ENCODE results near the gene ELP1. TPM values are rescaled to one million over a fixed set of nuclear protein-coding genes. Genes with fewer than 3 reads are reported as not detected.
A peak's percentile ranks its signal among the peaks of the same experiment; 100 is the strongest.

ELP1 gene
- total and polyA plus RNA-seq, 4 donors: 9.3 to 27.7 (median 16.4) TPM

DNA sequence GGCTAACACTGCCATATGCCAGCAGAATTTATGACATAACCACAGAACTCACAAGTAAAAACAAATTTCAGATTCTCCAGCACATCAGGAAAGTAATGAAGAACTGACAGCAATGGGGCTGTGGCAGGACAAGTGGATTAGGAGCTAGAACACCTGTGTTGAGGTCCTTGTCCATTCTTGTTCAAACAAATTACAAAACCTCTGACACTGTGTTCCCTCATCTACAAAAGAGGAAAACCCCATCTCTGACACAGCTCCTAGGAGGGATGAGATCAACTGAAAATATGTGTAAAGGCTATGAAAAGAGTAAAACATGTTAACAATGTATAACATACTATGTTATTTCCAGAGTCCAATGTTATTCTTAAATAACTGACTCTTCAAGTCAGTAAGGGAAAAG is 23.5 kb downstream of the ELP1 start:
- Histone ChIP-seq H3K27ac (ENCODE audit: low read depth in 1 of 2, low read length in 2 of 2) (no peak overlapping the region), H3K9me3 (ENCODE audit: control insufficient read depth in 4 of 4, low read length in 3 of 4) (no peaks in the 10 kb centered on the region), H3K4me1 (ENCODE audit: control insufficient read depth in 4 of 4, insufficient read depth in 4 of 4, low read length in 3 of 4) (peaks cover 0 to 6% (median 0%) of the 10 kb centered on the region in 4 donors), H3K4me3 (ENCODE audit: low read depth in 1 of 3, low read length in 3 of 3) (no peak overlapping the region), H3K27me3 (ENCODE audit: control insufficient read depth in 4 of 4, insufficient read depth in 4 of 4, low read length in 3 of 4) (no peaks in the 10 kb centered on the region), H3K9ac (ENCODE audit: low read depth in 1 of 2, low read length in 2 of 2) (no peak overlapping the region), H3K36me3 (ENCODE audit: control insufficient read depth in 4 of 4, insufficient read depth in 3 of 4, low read depth in 1 of 4, low read length in 3 of 4) (peaks cover 4 to 58% (median 27%) of the 10 kb centered on the region in 4 donors)
- no peak for DNase-seq (ENCODE audit: low spot score)
- TF ChIP-seq HNF4A (conservative IDR thresholded peaks at IDR 0.05) (peak in 1 of 2 donors; percentile 10), SP1 (IDR thresholded peaks at IDR 0.05) (no peak), YY1 (IDR thresholded peaks at IDR 0.05) (peak; percentile 19)

DNA sequence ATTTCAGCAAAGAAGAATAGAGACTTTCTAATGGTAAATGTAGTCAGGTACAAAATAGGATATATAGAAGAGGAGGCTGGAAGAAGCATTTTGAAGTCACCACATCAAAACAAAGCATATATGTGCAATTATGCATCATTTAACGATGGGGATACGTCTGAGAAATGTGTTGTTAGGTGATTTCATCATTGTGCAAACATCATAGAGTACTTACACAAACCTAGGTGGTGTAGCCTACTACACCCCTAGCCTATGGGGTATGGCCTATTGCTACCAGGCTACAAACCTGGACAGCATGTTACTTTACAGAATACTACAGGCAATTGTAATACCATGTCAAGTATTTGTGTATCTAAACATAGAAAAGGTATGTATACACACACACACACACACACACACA is 28.4 kb downstream of the ELP1 start:
- H3K27ac ChIP-seq (ENCODE audit: low read depth in 1 of 2, low read length in 2 of 2): no peak overlapping the region
- DNase-seq (ENCODE audit: low spot score): no peak
- peaks cover 0 to 6% (median 0%) of the 10 kb centered on the region in 4 donors for H3K4me1 ChIP-seq (ENCODE audit: control insufficient read depth in 4 of 4, insufficient read depth in 4 of 4, low read length in 3 of 4)
- H3K27me3 ChIP-seq (ENCODE audit: control insufficient read depth in 4 of 4, insufficient read depth in 4 of 4, low read length in 3 of 4): no peaks in the 10 kb centered on the region
- TF ChIP-seq RAD21 (IDR thresholded peaks at IDR 0.05) (no peak), GABPA (IDR thresholded peaks at IDR 0.05 in 1 of 2, conservative IDR thresholded peaks at IDR 0.05 in 1 of 2) (no peak), TAF1 (conservative IDR thresholded peaks at IDR 0.05) (no peak), SP1 (IDR thresholded peaks at IDR 0.05) (no peak), FOXA2 (IDR thresholded peaks at IDR 0.05) (no peak), HNF4G (IDR thresholded peaks at IDR 0.05) (no peak), JUND (IDR thresholded peaks at IDR 0.05) (no peak), EGR1 (IDR thresholded peaks at IDR 0.05; ENCODE audit: low read depth in 2 of 2) (no peak), HNF4A (conservative IDR thresholded peaks at IDR 0.05) (no peak), FOXA1 (IDR thresholded peaks at IDR 0.05) (no peak)
- TF ChIP-seq, protein P1, sequence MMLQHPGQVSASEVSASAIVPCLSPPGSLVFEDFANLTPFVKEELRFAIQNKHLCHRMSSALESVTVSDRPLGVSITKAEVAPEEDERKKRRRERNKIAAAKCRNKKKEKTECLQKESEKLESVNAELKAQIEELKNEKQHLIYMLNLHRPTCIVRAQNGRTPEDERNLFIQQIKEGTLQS (IDR thresholded peaks at IDR 0.05): no peak
- TF ChIP-seq, protein P2, sequence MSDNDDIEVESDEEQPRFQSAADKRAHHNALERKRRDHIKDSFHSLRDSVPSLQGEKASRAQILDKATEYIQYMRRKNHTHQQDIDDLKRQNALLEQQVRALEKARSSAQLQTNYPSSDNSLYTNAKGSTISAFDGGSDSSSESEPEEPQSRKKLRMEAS (IDR thresholded peaks at IDR 0.05): no peak
- TF ChIP-seq, protein P3, sequence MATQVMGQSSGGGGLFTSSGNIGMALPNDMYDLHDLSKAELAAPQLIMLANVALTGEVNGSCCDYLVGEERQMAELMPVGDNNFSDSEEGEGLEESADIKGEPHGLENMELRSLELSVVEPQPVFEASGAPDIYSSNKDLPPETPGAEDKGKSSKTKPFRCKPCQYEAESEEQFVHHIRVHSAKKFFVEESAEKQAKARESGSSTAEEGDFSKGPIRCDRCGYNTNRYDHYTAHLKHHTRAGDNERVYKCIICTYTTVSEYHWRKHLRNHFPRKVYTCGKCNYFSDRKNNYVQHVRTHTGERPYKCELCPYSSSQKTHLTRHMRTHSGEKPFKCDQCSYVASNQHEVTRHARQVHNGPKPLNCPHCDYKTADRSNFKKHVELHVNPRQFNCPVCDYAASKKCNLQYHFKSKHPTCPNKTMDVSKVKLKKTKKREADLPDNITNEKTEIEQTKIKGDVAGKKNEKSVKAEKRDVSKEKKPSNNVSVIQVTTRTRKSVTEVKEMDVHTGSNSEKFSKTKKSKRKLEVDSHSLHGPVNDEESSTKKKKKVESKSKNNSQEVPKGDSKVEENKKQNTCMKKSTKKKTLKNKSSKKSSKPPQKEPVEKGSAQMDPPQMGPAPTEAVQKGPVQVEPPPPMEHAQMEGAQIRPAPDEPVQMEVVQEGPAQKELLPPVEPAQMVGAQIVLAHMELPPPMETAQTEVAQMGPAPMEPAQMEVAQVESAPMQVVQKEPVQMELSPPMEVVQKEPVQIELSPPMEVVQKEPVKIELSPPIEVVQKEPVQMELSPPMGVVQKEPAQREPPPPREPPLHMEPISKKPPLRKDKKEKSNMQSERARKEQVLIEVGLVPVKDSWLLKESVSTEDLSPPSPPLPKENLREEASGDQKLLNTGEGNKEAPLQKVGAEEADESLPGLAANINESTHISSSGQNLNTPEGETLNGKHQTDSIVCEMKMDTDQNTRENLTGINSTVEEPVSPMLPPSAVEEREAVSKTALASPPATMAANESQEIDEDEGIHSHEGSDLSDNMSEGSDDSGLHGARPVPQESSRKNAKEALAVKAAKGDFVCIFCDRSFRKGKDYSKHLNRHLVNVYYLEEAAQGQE (IDR thresholded peaks at IDR 0.05): no peak
- no peak overlapping the region for H3K4me3 ChIP-seq (ENCODE audit: low read depth in 1 of 3, low read length in 3 of 3)
- WGBS: 41% methylated on average over 2 of the region's 2 CpGs
- no peaks in the 10 kb centered on the region for H3K9me3 ChIP-seq (ENCODE audit: control insufficient read depth in 4 of 4, low read length in 3 of 4)
- no peak overlapping the region for H3K9ac ChIP-seq (ENCODE audit: low read depth in 1 of 2, low read length in 2 of 2)
- peaks cover 3 to 70% (median 41%) of the 10 kb centered on the region in 4 donors for H3K36me3 ChIP-seq (ENCODE audit: control insufficient read depth in 4 of 4, insufficient read depth in 3 of 4, low read depth in 1 of 4, low read length in 3 of 4)

DNA sequence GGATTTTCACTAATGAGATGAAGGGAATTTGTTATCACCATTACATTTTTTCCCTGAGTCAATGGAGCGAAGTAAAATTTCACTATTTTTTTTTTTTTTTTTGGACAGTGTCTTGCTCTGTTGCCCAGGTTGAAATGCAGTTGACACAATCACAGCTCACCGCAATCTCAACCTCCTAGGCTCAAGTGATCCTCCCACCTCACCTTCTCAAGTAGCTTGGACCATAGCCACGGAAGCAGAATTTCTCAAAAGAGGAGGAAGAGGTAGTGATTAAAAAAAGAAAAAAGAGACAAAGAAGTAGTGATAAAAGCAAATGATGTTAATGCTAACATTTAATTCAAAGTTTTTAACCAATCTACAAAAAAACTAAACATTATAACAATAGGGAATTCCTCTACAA is 29.8 kb downstream of the ELP1 start:
- 98% methylated on average over 3 of the region's 3 CpGs for WGBS
- TF ChIP-seq HNF4G (IDR thresholded peaks at IDR 0.05) (no peak), RXRA (IDR thresholded peaks at IDR 0.05) (no peak), SP1 (IDR thresholded peaks at IDR 0.05) (no peak)
- TF ChIP-seq, protein P4, sequence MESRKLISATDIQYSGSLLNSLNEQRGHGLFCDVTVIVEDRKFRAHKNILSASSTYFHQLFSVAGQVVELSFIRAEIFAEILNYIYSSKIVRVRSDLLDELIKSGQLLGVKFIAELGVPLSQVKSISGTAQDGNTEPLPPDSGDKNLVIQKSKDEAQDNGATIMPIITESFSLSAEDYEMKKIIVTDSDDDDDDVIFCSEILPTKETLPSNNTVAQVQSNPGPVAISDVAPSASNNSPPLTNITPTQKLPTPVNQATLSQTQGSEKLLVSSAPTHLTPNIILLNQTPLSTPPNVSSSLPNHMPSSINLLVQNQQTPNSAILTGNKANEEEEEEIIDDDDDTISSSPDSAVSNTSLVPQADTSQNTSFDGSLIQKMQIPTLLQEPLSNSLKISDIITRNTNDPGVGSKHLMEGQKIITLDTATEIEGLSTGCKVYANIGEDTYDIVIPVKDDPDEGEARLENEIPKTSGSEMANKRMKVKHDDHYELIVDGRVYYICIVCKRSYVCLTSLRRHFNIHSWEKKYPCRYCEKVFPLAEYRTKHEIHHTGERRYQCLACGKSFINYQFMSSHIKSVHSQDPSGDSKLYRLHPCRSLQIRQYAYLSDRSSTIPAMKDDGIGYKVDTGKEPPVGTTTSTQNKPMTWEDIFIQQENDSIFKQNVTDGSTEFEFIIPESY (IDR thresholded peaks at IDR 0.05): no peak
- TF ChIP-seq, protein P1 (IDR thresholded peaks at IDR 0.05): no peak
- TF ChIP-seq, protein P3 (IDR thresholded peaks at IDR 0.05): no peak
- peaks cover 3 to 65% (median 41%) of the 10 kb centered on the region in 4 donors for H3K36me3 ChIP-seq (ENCODE audit: control insufficient read depth in 4 of 4, insufficient read depth in 3 of 4, low read depth in 1 of 4, low read length in 3 of 4)

More for the DNA sequence above, 29.8 kb downstream of the ELP1 start:
- no peaks in the 10 kb centered on the region for H3K9me3 ChIP-seq (ENCODE audit: control insufficient read depth in 4 of 4, low read length in 3 of 4)
- no peak overlapping the region for H3K27ac ChIP-seq (ENCODE audit: low read depth in 1 of 2, low read length in 2 of 2)
- no peaks in the 10 kb centered on the region for H3K27me3 ChIP-seq (ENCODE audit: control insufficient read depth in 4 of 4, insufficient read depth in 4 of 4, low read length in 3 of 4)
- H3K9ac ChIP-seq (ENCODE audit: low read depth in 1 of 2, low read length in 2 of 2): no peak overlapping the region
- no peak for DNase-seq (ENCODE audit: low spot score)
- peaks cover 0 to 6% (median 0%) of the 10 kb centered on the region in 4 donors for H3K4me1 ChIP-seq (ENCODE audit: control insufficient read depth in 4 of 4, insufficient read depth in 4 of 4, low read length in 3 of 4)
- H3K4me3 ChIP-seq (ENCODE audit: low read depth in 1 of 3, low read length in 3 of 3): no peak overlapping the region
